ENCODE measurements around the gene TDRD12.

TDRD12 gene

GRCh38 chr19:32824191-32824751, 104.7 kb downstream of the TDRD12 start:
- peaks cover 3% of the 10 kb centered on the region; the same call in 1 of the 2 replicates for H3K27me3 ChIP-seq (ENCODE audit: low read depth, low read length)
- no peaks in the 10 kb centered on the region for H3K9me3 ChIP-seq (ENCODE audit: insufficient read depth, low read length)
- H3K4me3 ChIP-seq (ENCODE audit: low read length), result no peak overlapping the region
- no peaks in the 10 kb centered on the region for H3K4me1 ChIP-seq (ENCODE audit: low read length)
- no peak overlapping the region for H3K9ac ChIP-seq (ENCODE audit: low read length)
- TF ChIP-seq CTCF (IDR thresholded peaks at IDR 0.05; ENCODE audit: low read depth, low read length), result no peak
- TF ChIP-seq EZH2phosphoT487 (IDR thresholded peaks at IDR 0.05; ENCODE audit: low read depth), result no peak
- no peak overlapping the region for H2AFZ ChIP-seq (ENCODE audit: low read depth, low read length)
- no peaks in the 10 kb centered on the region for H4K20me1 ChIP-seq (ENCODE audit: insufficient read depth, low read length)
- no peaks in the 10 kb centered on the region for H3K36me3 ChIP-seq (replicated peaks; ENCODE audit: low read depth, low read length)
- H3K27ac ChIP-seq (ENCODE audit: low read length), result no peak overlapping the region
- no peak overlapping the region for H3K4me2 ChIP-seq (ENCODE audit: low read length)
- no peaks in the 10 kb centered on the region for H3K79me2 ChIP-seq (ENCODE audit: low read length)

DNA sequence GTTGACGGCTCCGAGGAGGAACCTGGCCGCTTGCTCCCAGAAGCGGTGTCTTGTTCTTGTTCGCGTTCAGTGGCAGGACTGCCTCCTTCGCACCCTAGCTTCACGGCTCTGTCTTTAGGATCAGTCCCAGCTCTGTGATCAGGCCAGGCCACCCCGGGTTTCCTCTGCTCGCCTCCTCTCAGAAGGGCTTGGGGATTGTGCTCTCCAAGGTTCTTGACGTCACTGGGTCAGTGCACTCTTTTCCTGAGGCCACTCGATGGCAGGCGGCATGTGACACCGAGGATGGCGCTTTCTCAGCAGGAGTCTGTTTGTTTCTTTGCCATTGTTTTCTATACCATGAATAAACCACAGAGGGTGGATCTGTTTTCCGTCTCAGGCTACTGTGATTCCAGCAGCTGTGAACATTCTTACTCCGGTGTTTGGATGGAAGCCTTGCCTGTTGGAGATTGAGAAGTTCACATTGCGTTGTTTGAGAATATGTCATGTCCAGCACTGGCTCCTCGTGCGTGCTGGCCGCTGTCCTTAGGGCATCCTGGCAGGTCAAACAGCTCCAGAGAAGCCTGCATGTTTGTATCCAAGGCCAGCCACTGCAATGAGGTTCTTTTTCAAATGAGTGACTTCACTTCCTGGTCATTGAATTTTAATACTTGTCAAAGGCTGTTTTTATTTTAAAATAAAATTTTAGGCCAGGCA, 105.5 kb downstream of the TDRD12 start:
- Histone ChIP-seq H3K4me2 (ENCODE audit: low read length) (no peak overlapping the region), H3K36me3 (replicated peaks; ENCODE audit: low read depth, low read length) (no peaks in the 10 kb centered on the region), H3K9ac (ENCODE audit: low read length) (no peak overlapping the region), H4K20me1 (ENCODE audit: insufficient read depth, low read length) (no peaks in the 10 kb centered on the region), H2AFZ (ENCODE audit: low read depth, low read length) (no peak overlapping the region), H3K4me3 (ENCODE audit: low read length) (no peak overlapping the region), H3K4me1 (ENCODE audit: low read length) (no peaks in the 10 kb centered on the region), H3K27me3 (ENCODE audit: low read depth, low read length) (no peaks in the 10 kb centered on the region), H3K79me2 (ENCODE audit: low read length) (no peaks in the 10 kb centered on the region), H3K27ac (ENCODE audit: low read length) (no peak overlapping the region), H3K9me3 (ENCODE audit: insufficient read depth, low read length) (no peaks in the 10 kb centered on the region)
- TF ChIP-seq EZH2phosphoT487 (IDR thresholded peaks at IDR 0.05; ENCODE audit: low read depth) (no peak), CTCF (IDR thresholded peaks at IDR 0.05; ENCODE audit: low read depth, low read length) (no peak)

DNA sequence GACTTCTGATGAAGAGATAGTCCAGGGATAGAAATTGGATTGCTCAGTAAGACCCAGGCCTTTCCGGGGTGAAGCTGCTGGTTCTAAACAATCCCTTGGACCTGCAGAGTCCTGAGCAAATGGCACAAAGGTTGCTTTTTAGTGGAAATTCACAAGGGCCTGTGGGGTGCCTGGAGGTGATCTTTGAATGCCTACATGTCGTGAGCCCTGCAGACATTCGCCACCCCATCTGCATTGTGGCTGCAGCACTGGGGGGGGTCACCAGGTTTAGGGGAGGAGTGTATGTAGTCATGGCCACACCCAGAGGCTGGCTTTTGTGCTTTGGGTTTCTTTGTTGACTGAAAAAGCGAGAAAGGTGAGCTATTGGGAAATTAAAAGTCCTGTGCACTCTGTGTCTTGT, 108.6 kb downstream of the TDRD12 start:
- Histone ChIP-seq H3K36me3 (replicated peaks; ENCODE audit: low read depth, low read length) (no peaks in the 10 kb centered on the region), H3K9me3 (ENCODE audit: insufficient read depth, low read length) (no peaks in the 10 kb centered on the region), H3K4me2 (ENCODE audit: low read length) (no peak overlapping the region), H3K27ac (ENCODE audit: low read length) (no peak overlapping the region), H3K4me3 (ENCODE audit: low read length) (no peak overlapping the region), H3K4me1 (ENCODE audit: low read length) (no peaks in the 10 kb centered on the region), H2AFZ (ENCODE audit: low read depth, low read length) (no peak overlapping the region), H3K79me2 (ENCODE audit: low read length) (no peaks in the 10 kb centered on the region), H3K9ac (ENCODE audit: low read length) (no peak overlapping the region), H4K20me1 (ENCODE audit: insufficient read depth, low read length) (no peaks in the 10 kb centered on the region), H3K27me3 (ENCODE audit: low read depth, low read length) (no peaks in the 10 kb centered on the region)
- TF ChIP-seq EZH2phosphoT487 (IDR thresholded peaks at IDR 0.05; ENCODE audit: low read depth) (no peak), CTCF (IDR thresholded peaks at IDR 0.05; ENCODE audit: low read depth, low read length) (no peak)

- Histone ChIP-seq H3K79me2 (ENCODE audit: low read length) (no peaks in the 10 kb centered on the region), H3K4me2 (ENCODE audit: low read length) (no peak overlapping the region), H3K4me3 (ENCODE audit: low read length) (no peak overlapping the region), H3K36me3 (replicated peaks; ENCODE audit: low read depth, low read length) (no peaks in the 10 kb centered on the region), H3K9ac (ENCODE audit: low read length) (no peak overlapping the region), H3K4me1 (ENCODE audit: low read length) (no peaks in the 10 kb centered on the region), H4K20me1 (ENCODE audit: insufficient read depth, low read length) (no peaks in the 10 kb centered on the region), H3K27me3 (ENCODE audit: low read depth, low read length) (no peaks in the 10 kb centered on the region), H2AFZ (ENCODE audit: low read depth, low read length) (no peak overlapping the region), H3K27ac (ENCODE audit: low read length) (no peak overlapping the region), H3K9me3 (ENCODE audit: insufficient read depth, low read length) (no peaks in the 10 kb centered on the region)
- TF ChIP-seq EZH2phosphoT487 (IDR thresholded peaks at IDR 0.05; ENCODE audit: low read depth) (no peak), CTCF (IDR thresholded peaks at IDR 0.05; ENCODE audit: low read depth, low read length) (no peak)
These were observed 109.2 kb downstream of the TDRD12 start for GRCh38 chr19:32828643-32829344.
